ENCODE results near the gene CX3CR1.

The CX3CR1 gene

GRCh38 chr3:39224288-39224687 lies 55.5 kb downstream of the CX3CR1 start (continued):
- no peak for TF ChIP-seq TOX (CRISPR knock-in tag; IDR thresholded peaks at IDR 0.05; ENCODE audit: borderline replicate concordance)
- no peak for TF ChIP-seq BACH2 (CRISPR knock-in tag; IDR thresholded peaks at IDR 0.05; ENCODE audit: borderline replicate concordance)

GRCh38 chr3:39222939-39223338 lies 56.9 kb downstream of the CX3CR1 start:
- no peak for ATAC-seq
- no peak for TF ChIP-seq TSHZ2 (CRISPR knock-in tag; IDR thresholded peaks at IDR 0.05)
- TF ChIP-seq ZFP30 (CRISPR knock-in tag; IDR thresholded peaks at IDR 0.05) = no peak
- no peak for TF ChIP-seq PATZ1 (CRISPR knock-in tag; IDR thresholded peaks at IDR 0.05; ENCODE audit: borderline replicate concordance)
- TF ChIP-seq CREB5 (CRISPR knock-in tag; IDR thresholded peaks at IDR 0.05; ENCODE audit: low read depth) = no peak
- no peak for TF ChIP-seq TOX (CRISPR knock-in tag; IDR thresholded peaks at IDR 0.05; ENCODE audit: borderline replicate concordance)
- no peak for TF ChIP-seq ZNF8 (CRISPR knock-in tag; IDR thresholded peaks at IDR 0.05)
- no peak for TF ChIP-seq RARB (CRISPR knock-in tag; IDR thresholded peaks at IDR 0.05)
- no peak for TF ChIP-seq CSDC2 (CRISPR knock-in tag; IDR thresholded peaks at IDR 0.05)
- no peak for TF ChIP-seq ISL1 (CRISPR knock-in tag; IDR thresholded peaks at IDR 0.05)
- no peak for TF ChIP-seq SNAI2 (CRISPR knock-in tag; IDR thresholded peaks at IDR 0.05)
- TF ChIP-seq BACH2 (CRISPR knock-in tag; IDR thresholded peaks at IDR 0.05; ENCODE audit: borderline replicate concordance) = no peak
- no peak for TF ChIP-seq ZNF565 (CRISPR knock-in tag; conservative IDR thresholded peaks at IDR 0.05; ENCODE audit: low read depth)
- TF ChIP-seq GLIS3 (CRISPR knock-in tag; IDR thresholded peaks at IDR 0.05) = no peak
- no peak for TF ChIP-seq CSRNP3 (CRISPR knock-in tag; IDR thresholded peaks at IDR 0.05)
- no peak for TF ChIP-seq ESRRG (CRISPR knock-in tag; IDR thresholded peaks at IDR 0.05)
- no peak for TF ChIP-seq ZNF70 (CRISPR knock-in tag; IDR thresholded peaks at IDR 0.05)
- TF ChIP-seq ZC3H10 (CRISPR knock-in tag; IDR thresholded peaks at IDR 0.05) = no peak
- TF ChIP-seq TCF4 (CRISPR knock-in tag; IDR thresholded peaks at IDR 0.05; ENCODE audit: borderline replicate concordance) = no peak
- TF ChIP-seq PPARA (CRISPR knock-in tag; IDR thresholded peaks at IDR 0.05; ENCODE audit: borderline replicate concordance) = no peak

- no peak for ATAC-seq
- TF ChIP-seq POU6F1 (CRISPR knock-in tag; IDR thresholded peaks at IDR 0.05; ENCODE audit: borderline replicate concordance, low read depth) (no peak), TCF4 (CRISPR knock-in tag; IDR thresholded peaks at IDR 0.05; ENCODE audit: borderline replicate concordance) (no peak), TOX (CRISPR knock-in tag; IDR thresholded peaks at IDR 0.05; ENCODE audit: borderline replicate concordance) (no peak), ESRRG (CRISPR knock-in tag; IDR thresholded peaks at IDR 0.05) (no peak), ZNF565 (CRISPR knock-in tag; conservative IDR thresholded peaks at IDR 0.05; ENCODE audit: low read depth) (no peak), ZFP30 (CRISPR knock-in tag; IDR thresholded peaks at IDR 0.05) (no peak), CREB5 (CRISPR knock-in tag; IDR thresholded peaks at IDR 0.05; ENCODE audit: low read depth) (no peak), ZC3H10 (CRISPR knock-in tag; IDR thresholded peaks at IDR 0.05) (no peak), ISL1 (CRISPR knock-in tag; IDR thresholded peaks at IDR 0.05) (no peak), ZFP3 (CRISPR knock-in tag; IDR thresholded peaks at IDR 0.05) (no peak), CSRNP3 (CRISPR knock-in tag; IDR thresholded peaks at IDR 0.05) (no peak), ZNF70 (CRISPR knock-in tag; IDR thresholded peaks at IDR 0.05) (no peak), GLIS3 (CRISPR knock-in tag; IDR thresholded peaks at IDR 0.05) (no peak), OSR1 (CRISPR knock-in tag; IDR thresholded peaks at IDR 0.05) (no peak), PATZ1 (CRISPR knock-in tag; IDR thresholded peaks at IDR 0.05; ENCODE audit: borderline replicate concordance) (no peak), CSDC2 (CRISPR knock-in tag; IDR thresholded peaks at IDR 0.05) (no peak), RARB (CRISPR knock-in tag; IDR thresholded peaks at IDR 0.05) (no peak), PPARA (CRISPR knock-in tag; IDR thresholded peaks at IDR 0.05; ENCODE audit: borderline replicate concordance) (no peak)
Measured at GRCh38 chr3:39222462-39222861, 57.4 kb downstream of the CX3CR1 start.
